ENCODE data around the gene KLF1. TPM values are rescaled to one million over a fixed set of nuclear protein-coding genes. Genes with fewer than 3 reads are reported as not detected.

The KLF1 gene
- total and polyA plus RNA-seq, 2 of the 13 experiments (the other 11 are each of a cell fraction or from before 2014, with no cell fraction given): not detected

DNA sequence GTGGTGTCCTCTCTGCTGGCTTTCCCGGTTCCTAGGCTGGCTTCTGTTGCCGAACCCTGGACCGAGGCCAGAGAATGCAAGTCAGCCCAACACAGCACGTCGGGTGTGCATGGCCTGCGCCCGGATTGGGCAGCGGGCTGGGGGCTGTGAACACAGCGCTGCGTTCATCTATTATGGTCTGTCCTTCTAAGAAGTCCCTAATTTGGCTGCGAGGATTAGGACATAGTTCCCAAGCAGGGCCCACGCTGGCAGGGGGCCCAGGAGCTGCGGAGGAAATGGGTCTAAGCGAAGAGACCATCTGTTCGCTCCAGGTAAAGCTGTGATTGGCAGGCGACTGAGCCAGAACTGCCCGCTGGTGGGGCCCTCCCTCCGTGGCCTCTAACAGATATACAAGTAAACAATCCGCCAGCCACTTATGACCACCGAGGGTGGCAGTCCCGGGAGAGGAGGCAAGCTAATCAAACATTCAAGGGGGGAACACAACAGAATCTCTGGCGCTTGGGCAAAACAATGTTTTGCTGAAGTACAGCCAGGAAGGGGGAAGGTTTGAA, 26.1 kb upstream of the KLF1 start (continued):
- TF ChIP-seq, protein P1, sequence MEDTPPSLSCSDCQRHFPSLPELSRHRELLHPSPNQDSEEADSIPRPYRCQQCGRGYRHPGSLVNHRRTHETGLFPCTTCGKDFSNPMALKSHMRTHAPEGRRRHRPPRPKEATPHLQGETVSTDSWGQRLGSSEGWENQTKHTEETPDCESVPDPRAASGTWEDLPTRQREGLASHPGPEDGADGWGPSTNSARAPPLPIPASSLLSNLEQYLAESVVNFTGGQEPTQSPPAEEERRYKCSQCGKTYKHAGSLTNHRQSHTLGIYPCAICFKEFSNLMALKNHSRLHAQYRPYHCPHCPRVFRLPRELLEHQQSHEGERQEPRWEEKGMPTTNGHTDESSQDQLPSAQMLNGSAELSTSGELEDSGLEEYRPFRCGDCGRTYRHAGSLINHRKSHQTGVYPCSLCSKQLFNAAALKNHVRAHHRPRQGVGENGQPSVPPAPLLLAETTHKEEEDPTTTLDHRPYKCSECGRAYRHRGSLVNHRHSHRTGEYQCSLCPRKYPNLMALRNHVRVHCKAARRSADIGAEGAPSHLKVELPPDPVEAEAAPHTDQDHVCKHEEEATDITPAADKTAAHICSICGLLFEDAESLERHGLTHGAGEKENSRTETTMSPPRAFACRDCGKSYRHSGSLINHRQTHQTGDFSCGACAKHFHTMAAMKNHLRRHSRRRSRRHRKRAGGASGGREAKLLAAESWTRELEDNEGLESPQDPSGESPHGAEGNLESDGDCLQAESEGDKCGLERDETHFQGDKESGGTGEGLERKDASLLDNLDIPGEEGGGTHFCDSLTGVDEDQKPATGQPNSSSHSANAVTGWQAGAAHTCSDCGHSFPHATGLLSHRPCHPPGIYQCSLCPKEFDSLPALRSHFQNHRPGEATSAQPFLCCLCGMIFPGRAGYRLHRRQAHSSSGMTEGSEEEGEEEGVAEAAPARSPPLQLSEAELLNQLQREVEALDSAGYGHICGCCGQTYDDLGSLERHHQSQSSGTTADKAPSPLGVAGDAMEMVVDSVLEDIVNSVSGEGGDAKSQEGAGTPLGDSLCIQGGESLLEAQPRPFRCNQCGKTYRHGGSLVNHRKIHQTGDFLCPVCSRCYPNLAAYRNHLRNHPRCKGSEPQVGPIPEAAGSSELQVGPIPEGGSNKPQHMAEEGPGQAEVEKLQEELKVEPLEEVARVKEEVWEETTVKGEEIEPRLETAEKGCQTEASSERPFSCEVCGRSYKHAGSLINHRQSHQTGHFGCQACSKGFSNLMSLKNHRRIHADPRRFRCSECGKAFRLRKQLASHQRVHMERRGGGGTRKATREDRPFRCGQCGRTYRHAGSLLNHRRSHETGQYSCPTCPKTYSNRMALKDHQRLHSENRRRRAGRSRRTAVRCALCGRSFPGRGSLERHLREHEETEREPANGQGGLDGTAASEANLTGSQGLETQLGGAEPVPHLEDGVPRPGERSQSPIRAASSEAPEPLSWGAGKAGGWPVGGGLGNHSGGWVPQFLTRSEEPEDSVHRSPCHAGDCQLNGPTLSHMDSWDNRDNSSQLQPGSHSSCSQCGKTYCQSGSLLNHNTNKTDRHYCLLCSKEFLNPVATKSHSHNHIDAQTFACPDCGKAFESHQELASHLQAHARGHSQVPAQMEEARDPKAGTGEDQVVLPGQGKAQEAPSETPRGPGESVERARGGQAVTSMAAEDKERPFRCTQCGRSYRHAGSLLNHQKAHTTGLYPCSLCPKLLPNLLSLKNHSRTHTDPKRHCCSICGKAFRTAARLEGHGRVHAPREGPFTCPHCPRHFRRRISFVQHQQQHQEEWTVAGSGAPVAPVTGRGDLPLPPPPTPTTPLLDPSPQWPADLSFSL (CRISPR knock-in tag; IDR thresholded peaks at IDR 0.05): no peak
- TF ChIP-seq NFYC (CRISPR knock-in tag; IDR thresholded peaks at IDR 0.05) (peak; percentile 59), ZNF564 (CRISPR knock-in tag; IDR thresholded peaks at IDR 0.05) (no peak), ZNF180 (CRISPR knock-in tag; IDR thresholded peaks at IDR 0.05; ENCODE audit: borderline replicate concordance, low read depth) (no peak), NFATC3 (CRISPR knock-in tag; IDR thresholded peaks at IDR 0.05) (no peak), BCLAF1 (IDR thresholded peaks at IDR 0.05) (no peak), PAXIP1 (CRISPR knock-in tag; conservative IDR thresholded peaks at IDR 0.05) (peak; percentile 56), KDM6A (CRISPR knock-in tag; IDR thresholded peaks at IDR 0.05; ENCODE audit: low read depth) (no peak), ZNF432 (CRISPR knock-in tag; IDR thresholded peaks at IDR 0.05; ENCODE audit: borderline replicate concordance) (no peak), HOXA3 (CRISPR knock-in tag; IDR thresholded peaks at IDR 0.05) (peak; percentile 41; the same call in 1 of the 2 replicates)
- TF ChIP-seq, protein P2, sequence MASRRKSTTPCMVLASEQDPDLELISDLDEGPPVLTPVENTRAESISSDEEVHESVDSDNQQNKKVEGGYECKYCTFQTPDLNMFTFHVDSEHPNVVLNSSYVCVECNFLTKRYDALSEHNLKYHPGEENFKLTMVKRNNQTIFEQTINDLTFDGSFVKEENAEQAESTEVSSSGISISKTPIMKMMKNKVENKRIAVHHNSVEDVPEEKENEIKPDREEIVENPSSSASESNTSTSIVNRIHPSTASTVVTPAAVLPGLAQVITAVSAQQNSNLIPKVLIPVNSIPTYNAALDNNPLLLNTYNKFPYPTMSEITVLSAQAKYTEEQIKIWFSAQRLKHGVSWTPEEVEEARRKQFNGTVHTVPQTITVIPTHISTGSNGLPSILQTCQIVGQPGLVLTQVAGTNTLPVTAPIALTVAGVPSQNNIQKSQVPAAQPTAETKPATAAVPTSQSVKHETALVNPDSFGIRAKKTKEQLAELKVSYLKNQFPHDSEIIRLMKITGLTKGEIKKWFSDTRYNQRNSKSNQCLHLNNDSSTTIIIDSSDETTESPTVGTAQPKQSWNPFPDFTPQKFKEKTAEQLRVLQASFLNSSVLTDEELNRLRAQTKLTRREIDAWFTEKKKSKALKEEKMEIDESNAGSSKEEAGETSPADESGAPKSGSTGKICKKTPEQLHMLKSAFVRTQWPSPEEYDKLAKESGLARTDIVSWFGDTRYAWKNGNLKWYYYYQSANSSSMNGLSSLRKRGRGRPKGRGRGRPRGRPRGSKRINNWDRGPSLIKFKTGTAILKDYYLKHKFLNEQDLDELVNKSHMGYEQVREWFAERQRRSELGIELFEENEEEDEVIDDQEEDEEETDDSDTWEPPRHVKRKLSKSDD (CRISPR knock-in tag; IDR thresholded peaks at IDR 0.05; ENCODE audit: low read depth): no peak
- TF ChIP-seq, protein P3, sequence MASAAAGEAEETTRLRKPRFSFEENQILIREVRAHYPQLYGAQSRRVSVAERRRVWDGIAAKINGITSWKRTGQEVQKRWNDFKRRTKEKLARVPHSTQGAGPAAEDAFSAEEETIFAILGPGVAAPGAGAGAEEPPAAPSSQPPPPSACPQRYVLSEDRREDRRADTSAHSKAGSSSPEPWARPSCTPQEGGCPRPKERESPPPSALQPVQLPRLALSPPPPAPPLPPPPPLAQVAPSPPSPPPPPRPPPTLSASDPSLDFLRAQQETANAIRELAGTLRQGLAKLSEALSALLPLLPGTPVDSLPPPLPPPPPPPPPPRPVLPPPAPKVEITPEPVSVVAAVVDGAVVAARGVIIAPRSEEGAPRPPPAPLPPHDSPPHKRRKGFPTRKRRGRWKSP (CRISPR knock-in tag; IDR thresholded peaks at IDR 0.05): no peak
